Measurements from ENCODE around the gene CFDP1. TPM values are rescaled to one million over a fixed set of nuclear protein-coding genes. Genes with fewer than 3 reads are reported as not detected.

The CFDP1 gene
- total and polyA plus RNA-seq, 2 of the 13 experiments (the other 11 are each of a cell fraction or from before 2014, with no cell fraction given): 78.6 to 153 TPM

GRCh38 chr16:75265911-75266701, 167.2 kb downstream of the CFDP1 start (continued):
- TF ChIP-seq ZNF138 (CRISPR knock-in tag; IDR thresholded peaks at IDR 0.05; ENCODE audit: low read depth) (peak; percentile 63; the same call in 1 of the 2 replicates), RBM39 (IDR thresholded peaks at IDR 0.05; ENCODE audit: low read depth, low read length, poor library complexity, severe bottlenecking) (no peak), POGZ (CRISPR knock-in tag; IDR thresholded peaks at IDR 0.05) (peak; percentile 87), BHLHE40 (IDR thresholded peaks at IDR 0.05; ENCODE audit: low read length) (no peak), CREM (IDR thresholded peaks at IDR 0.05) (no peak), CREM (CRISPR knock-in tag; IDR thresholded peaks at IDR 0.05) (no peak), SP2 (CRISPR knock-in tag; IDR thresholded peaks at IDR 0.05) (no peak), ZKSCAN8 (CRISPR knock-in tag; IDR thresholded peaks at IDR 0.05; ENCODE audit: borderline replicate concordance) (no peak), DNMT1 (CRISPR knock-in tag; IDR thresholded peaks at IDR 0.05) (no peak; the same call in 1 of the 2 replicates), NR2C2 (CRISPR knock-in tag; IDR thresholded peaks at IDR 0.05; ENCODE audit: borderline replicate concordance) (peak; percentile 70; the same call in 1 of the 2 replicates), ZNF121 (CRISPR knock-in tag; IDR thresholded peaks at IDR 0.05) (peak; percentile 80), ELF1 (CRISPR knock-in tag; IDR thresholded peaks at IDR 0.05) (peak; percentile 63; the same call in 1 of the 2 replicates), YY1 (IDR thresholded peaks at IDR 0.05; ENCODE audit: insufficient read depth, insufficient replicate concordance, low read depth, low read length) (peak; percentile 66), RARA (CRISPR knock-in tag; IDR thresholded peaks at IDR 0.05) (no peak), ZNF281 (CRISPR knock-in tag; IDR thresholded peaks at IDR 0.05; ENCODE audit: borderline replicate concordance) (peak; percentile 92), IKZF1 (IDR thresholded peaks at IDR 0.05) (no peak), ZFP62 (CRISPR knock-in tag; IDR thresholded peaks at IDR 0.05) (0 out of 2 replicates have a peak, but pooled peaks have one; percentile 28), TOE1 (CRISPR knock-in tag; IDR thresholded peaks at IDR 0.05) (no peak; the same call in 1 of the 2 replicates), MNT (IDR thresholded peaks at IDR 0.05) (no peak), FIP1L1 (IDR thresholded peaks at IDR 0.05; ENCODE audit: borderline replicate concordance, insufficient read depth, low read depth, low read length) (no peak), SMAD1 (CRISPR knock-in tag; IDR thresholded peaks at IDR 0.05; ENCODE audit: borderline replicate concordance, low read depth) (no peak), JUND (CRISPR knock-in tag; IDR thresholded peaks at IDR 0.05) (0 out of 2 replicates have a peak, but pooled peaks have one; percentile 9), ZNF710 (CRISPR knock-in tag; IDR thresholded peaks at IDR 0.05; ENCODE audit: borderline replicate concordance) (peak; percentile 88; the same call in 1 of the 2 replicates), ZNF678 (CRISPR knock-in tag; IDR thresholded peaks at IDR 0.05) (0 out of 2 replicates have a peak, but pooled peaks have one; percentile 72), KAT8 (CRISPR knock-in tag; IDR thresholded peaks at IDR 0.05) (peak; percentile 82)

Data from HepG2 (cell line).